OCI-LY7 (cell line): ENCODE data around the gene ZDHHC13. TPM values are rescaled to one million over a fixed set of nuclear protein-coding genes. Genes with fewer than 3 reads are reported as not detected.

Source experiments
- BruUV-seq: library from RNA; stranded (reverse); fragments of 400-500 nt; replicated peaks from 2 replicates; lab custom pipeline; 2021; lab: Mats Ljungman, UMichigan
- CTCF ChIA-PET: fragments of 300-600 bp; sonication (Branson Sonifier 250); formaldehyde crosslinking; loops from one replicate; lab custom pipeline; 2022; ENCODE audit warnings: antibody characterized with exemption; ENCODE audit not compliant: unreplicated experiment; lab: Charles Lee
- POLR2A ChIA-PET: fragments of 300-600 bp; sonication (Branson Sonifier 250); formaldehyde crosslinking; loops from one replicate; lab custom pipeline; 2022; ENCODE audit warnings: antibody characterized with exemption; lab: Charles Lee
- DNase-seq: peaks from one replicate; pipeline ENCODE4 v3.0.0-alpha.2; 2015; ENCODE audit warnings: low spot score
- H2AFZ ChIP-seq: fragments of 200-600 bp; sonication (generic), shearing (Covaris generic); 2 replicates; pipeline ENCODE4 v1.6.1; 2014; ENCODE audit warnings: mild to moderate bottlenecking, antibody characterized with exemption, low read length, moderate library complexity
- H3K27ac ChIP-seq: fragments of 200-600 bp; sonication (generic); 2 replicates; pipeline ENCODE4 v1.5.1; 2014; ENCODE audit warnings: mixed run types, low read depth, mild to moderate bottlenecking, moderate library complexity, low read length, inconsistent platforms; ENCODE audit not compliant: poor library complexity, severe bottlenecking
- H3K36me3 ChIP-seq: fragments of 200-600 bp; sonication (generic); 2 replicates; pipeline ENCODE4 v1.6.1; 2014; ENCODE audit warnings: mild to moderate bottlenecking, antibody characterized with exemption, low read length, moderate library complexity, mixed read lengths; ENCODE audit not compliant: insufficient read depth
- H3K4me1 ChIP-seq: fragments of 200-600 bp; sonication (generic); 2 replicates; pipeline ENCODE4 v1.5.1; 2014; ENCODE audit warnings: mild to moderate bottlenecking, low read length; ENCODE audit not compliant: insufficient read depth, poor library complexity, severe bottlenecking
- H3K4me2 ChIP-seq: fragments of 200-600 bp; sonication (generic); 2 replicates; pipeline ENCODE4 v1.6.1; 2014; ENCODE audit warnings: mild to moderate bottlenecking, low read length
- H3K4me3 ChIP-seq: fragments of 200-600 bp; sonication (generic); 2 replicates; pipeline ENCODE4 v1.5.1; 2014; ENCODE audit warnings: mild to moderate bottlenecking, low read depth, low read length; ENCODE audit not compliant: poor library complexity, severe bottlenecking
- H3K79me2 ChIP-seq: fragments of 200-600 bp; sonication (generic); 2 replicates; pipeline ENCODE4 v1.6.1; 2016; ENCODE audit warnings: low read depth, mild to moderate bottlenecking, low read length, moderate library complexity, mixed read lengths; ENCODE audit not compliant: insufficient read depth
- H3K9me2 ChIP-seq: fragments of 200-600 bp; sonication (generic); 2 replicates; pipeline ENCODE4 v1.6.1; 2016; ENCODE audit warnings: mild to moderate bottlenecking, low read length, mixed read lengths; ENCODE audit not compliant: insufficient read depth
- H3K9me3 ChIP-seq: fragments of 200-600 bp; sonication (generic); 2 replicates; pipeline ENCODE4 v1.6.1; 2014; ENCODE audit warnings: mild to moderate bottlenecking, mixed run types, low read length, mixed read lengths
- H4K20me1 ChIP-seq: fragments of 200-600 bp; sonication (generic); 2 replicates; pipeline ENCODE4 v1.6.1; 2014; ENCODE audit warnings: mild to moderate bottlenecking, antibody characterized with exemption, low read length, moderate library complexity, mixed read lengths; ENCODE audit not compliant: insufficient read depth
- EZH2phosphoT487 ChIP-seq: fragments of 200-600 bp; sonication (generic); IDR thresholded peaks from 2 replicates; pipeline ENCODE4 v1.6.1; 2018; ENCODE audit warnings: low read depth, borderline replicate concordance, mild to moderate bottlenecking, mixed run types, antibody characterized with exemption, low read length, moderate library complexity, mixed read lengths
- intact Hi-C: fragments of 100-400 bp; cut with micrococcal nuclease; formaldehyde crosslinking; loops from one replicate; pipeline ENCODE4 v1.10.0; 2022; ENCODE audit not compliant: unreplicated experiment
- total RNA-seq, 2 experiments: library from RNA; depleted of rRNA in 1 of 2; stranded (reverse); fragments of >200 nt in 1 of 2; shearing (Covaris generic) in 1 of 2; gene quantifications; 2 replicates each; pipeline ENCODE4 v1.2.3, GENCODE V29; 2014 to 2022
- TF ChIP-seq, protein P1 (sequence below): fragments of 200-600 bp; sonication (generic); conservative IDR thresholded peaks from 2 replicates; pipeline ENCODE4 v1.5.1; 2014; ENCODE audit warnings: mild to moderate bottlenecking, antibody characterized with exemption, low read length, moderate library complexity, mixed read lengths

The ZDHHC13 gene
- total RNA-seq, 2 experiments from 2014 or later: 25.0 to 28.1 TPM

DNA sequence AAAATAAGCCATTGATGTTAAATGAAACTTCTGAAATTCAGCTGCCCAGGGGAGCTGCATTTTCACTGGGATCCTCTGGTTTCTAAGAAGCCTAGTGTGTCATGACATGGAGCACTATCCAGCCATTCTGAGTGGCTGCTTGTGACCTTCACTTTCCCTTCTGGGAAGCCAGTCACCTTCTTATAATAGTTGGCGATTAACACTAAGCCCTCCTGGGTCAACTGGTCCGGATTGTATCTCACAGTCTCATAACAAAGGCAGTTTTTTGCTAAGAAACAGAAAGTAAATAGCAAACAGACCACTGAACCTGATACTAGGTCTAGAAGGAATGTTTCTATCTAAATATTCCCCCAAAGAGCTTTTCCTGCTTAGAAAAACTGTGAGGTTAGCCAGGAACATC, 76.9 kb downstream of the ZDHHC13 start:
- no peak for DNase-seq
- H3K79me2 ChIP-seq: no peaks in the 10 kb centered on the region
- TF ChIP-seq EZH2phosphoT487: no peak
- TF ChIP-seq, protein P1, sequence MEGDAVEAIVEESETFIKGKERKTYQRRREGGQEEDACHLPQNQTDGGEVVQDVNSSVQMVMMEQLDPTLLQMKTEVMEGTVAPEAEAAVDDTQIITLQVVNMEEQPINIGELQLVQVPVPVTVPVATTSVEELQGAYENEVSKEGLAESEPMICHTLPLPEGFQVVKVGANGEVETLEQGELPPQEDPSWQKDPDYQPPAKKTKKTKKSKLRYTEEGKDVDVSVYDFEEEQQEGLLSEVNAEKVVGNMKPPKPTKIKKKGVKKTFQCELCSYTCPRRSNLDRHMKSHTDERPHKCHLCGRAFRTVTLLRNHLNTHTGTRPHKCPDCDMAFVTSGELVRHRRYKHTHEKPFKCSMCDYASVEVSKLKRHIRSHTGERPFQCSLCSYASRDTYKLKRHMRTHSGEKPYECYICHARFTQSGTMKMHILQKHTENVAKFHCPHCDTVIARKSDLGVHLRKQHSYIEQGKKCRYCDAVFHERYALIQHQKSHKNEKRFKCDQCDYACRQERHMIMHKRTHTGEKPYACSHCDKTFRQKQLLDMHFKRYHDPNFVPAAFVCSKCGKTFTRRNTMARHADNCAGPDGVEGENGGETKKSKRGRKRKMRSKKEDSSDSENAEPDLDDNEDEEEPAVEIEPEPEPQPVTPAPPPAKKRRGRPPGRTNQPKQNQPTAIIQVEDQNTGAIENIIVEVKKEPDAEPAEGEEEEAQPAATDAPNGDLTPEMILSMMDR: no peak
- intact Hi-C loops: no loop called here
- H2AFZ ChIP-seq: no peak overlapping the region
- H3K27ac ChIP-seq: no peak overlapping the region
- POLR2A ChIA-PET: interaction anchor here (0.6 to 0.7 kb wide), 2 partner anchors 353 to 584 kb away, joined by 4 to 5 read pairs; no protein-coding TSS in a partner anchor
- H3K4me3 ChIP-seq: no peak overlapping the region
- H3K4me1 ChIP-seq: no peaks in the 10 kb centered on the region
- no peaks in the 10 kb centered on the region for H3K36me3 ChIP-seq
- no peaks in the 10 kb centered on the region for H3K9me2 ChIP-seq
- CTCF ChIA-PET: no interaction called here
- no peaks in the 10 kb centered on the region for H4K20me1 ChIP-seq
- H3K4me2 ChIP-seq: no peak overlapping the region
- BruUV-seq: no TSS peak
- no peaks in the 10 kb centered on the region for H3K9me3 ChIP-seq

DNA sequence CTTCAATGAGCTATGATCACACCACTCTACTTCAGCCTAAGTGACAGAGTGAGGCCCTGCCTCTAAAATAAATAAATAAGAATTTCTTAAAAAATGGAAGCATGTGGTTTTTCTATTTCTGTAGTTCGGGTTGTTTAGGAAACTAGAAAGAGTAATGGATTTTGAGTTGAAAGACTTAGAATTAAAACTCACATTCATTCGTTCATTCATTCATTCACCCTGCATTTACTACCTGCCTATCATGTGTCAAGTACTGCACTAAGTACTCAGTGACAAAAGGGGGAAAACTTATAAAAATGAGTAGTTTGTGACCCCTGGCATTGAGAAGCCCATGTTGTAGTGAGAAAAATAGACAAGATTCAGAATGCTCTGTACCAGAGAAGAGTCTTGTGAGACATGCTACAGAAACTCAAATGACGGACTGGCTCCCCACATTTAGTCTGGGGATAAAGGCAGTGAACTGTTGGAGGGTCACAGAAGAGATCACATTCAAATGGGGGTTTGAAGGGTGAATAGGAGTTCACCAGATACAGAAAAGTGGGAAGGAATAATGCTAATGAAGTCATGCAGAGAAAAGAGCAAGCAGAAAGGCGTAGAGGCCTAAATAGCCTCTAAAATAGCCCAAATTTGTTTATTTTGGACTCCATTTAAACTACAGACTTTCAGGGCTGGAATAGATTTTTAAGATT, 77.8 kb downstream of the ZDHHC13 start:
- no peak for DNase-seq
- intact Hi-C loops: no loop called here
- no peak for TF ChIP-seq EZH2phosphoT487
- TF ChIP-seq, protein P1: no peak
- H3K36me3 ChIP-seq: no peaks in the 10 kb centered on the region
- no peak overlapping the region for H3K27ac ChIP-seq
- H4K20me1 ChIP-seq: no peaks in the 10 kb centered on the region
- no peak overlapping the region for H2AFZ ChIP-seq
- POLR2A ChIA-PET: no interaction called here
- no peaks in the 10 kb centered on the region for H3K79me2 ChIP-seq
- no peak overlapping the region for H3K4me2 ChIP-seq
- no peaks in the 10 kb centered on the region for H3K9me2 ChIP-seq
- H3K9me3 ChIP-seq: no peaks in the 10 kb centered on the region
- no peaks in the 10 kb centered on the region for H3K4me1 ChIP-seq
- BruUV-seq: no TSS peak
- no peak overlapping the region for H3K4me3 ChIP-seq
- CTCF ChIA-PET: no interaction called here

DNA sequence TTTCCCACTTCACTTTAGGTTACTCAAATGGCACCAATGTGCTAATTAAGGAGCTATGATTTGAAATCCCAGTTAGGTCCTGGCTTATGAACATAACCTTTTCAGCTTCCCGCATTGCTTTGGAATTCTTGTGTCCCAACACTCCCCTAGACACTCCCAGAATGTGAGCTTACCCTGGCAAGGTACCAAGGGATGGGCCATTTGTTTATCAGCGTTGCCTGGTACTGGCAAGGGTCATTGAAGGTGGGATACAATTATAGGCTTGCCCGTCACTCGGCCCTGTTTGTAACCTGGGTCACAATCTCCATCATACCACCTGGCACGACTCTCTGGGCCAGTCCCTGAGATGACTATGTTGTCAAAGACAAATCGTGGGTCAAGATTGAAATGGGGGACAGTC, 79.5 kb downstream of the ZDHHC13 start:
- TF ChIP-seq, protein P1: no peak
- no peak for TF ChIP-seq EZH2phosphoT487
- H3K4me3 ChIP-seq: no peak overlapping the region
- H3K79me2 ChIP-seq: no peaks in the 10 kb centered on the region
- intact Hi-C loops: no loop called here
- H3K9me3 ChIP-seq: no peaks in the 10 kb centered on the region
- H3K4me2 ChIP-seq: no peak overlapping the region
- no peak for DNase-seq
- POLR2A ChIA-PET: no interaction called here
- H3K4me1 ChIP-seq: no peaks in the 10 kb centered on the region
- no peaks in the 10 kb centered on the region for H3K36me3 ChIP-seq
- no peak overlapping the region for H2AFZ ChIP-seq
- no peaks in the 10 kb centered on the region for H3K9me2 ChIP-seq
- H3K27ac ChIP-seq: no peak overlapping the region
- no peaks in the 10 kb centered on the region for H4K20me1 ChIP-seq
- CTCF ChIA-PET: no interaction called here
- BruUV-seq: no TSS peak
